ENCODE measurements around the gene EIF5B. TPM values are rescaled to one million over a fixed set of nuclear protein-coding genes. Genes with fewer than 3 reads are reported as not detected.

The EIF5B gene
- total and polyA plus RNA-seq, 2 of the 8 experiments (the other 6 are each of a cell fraction or from before 2014, with no cell fraction given), result 10.7 to 64.5 TPM

DNA sequence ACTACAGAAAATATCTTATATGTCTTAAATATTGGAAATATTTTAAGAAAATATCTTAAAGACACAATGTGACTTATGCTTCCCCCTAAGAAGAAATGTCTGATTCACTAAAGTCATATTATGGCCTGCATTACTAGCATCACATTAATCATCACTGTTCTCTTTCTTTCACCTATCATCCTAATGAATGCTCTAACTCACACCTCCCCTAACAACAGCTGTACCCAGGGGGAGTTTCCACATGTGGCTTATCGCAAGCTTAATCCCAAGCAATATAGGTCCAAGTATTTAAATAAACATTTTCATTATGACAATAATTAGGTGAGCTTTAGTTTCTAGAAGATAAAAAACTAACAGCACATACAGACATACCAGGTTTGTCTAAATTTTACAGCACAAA is 113.0 kb downstream of the EIF5B start:
- POLR2A ChIA-PET (ENCODE audit: partially characterized antibody), result no interaction called here
- H3K23me2 ChIP-seq (ENCODE audit: low read depth, low read length), result no peaks in the 10 kb centered on the region
- TF ChIP-seq SAP30 (IDR thresholded peaks at IDR 0.05; ENCODE audit: insufficient read depth, insufficient replicate concordance, low read length) (no peak), TEAD4 (IDR thresholded peaks at IDR 0.05; ENCODE audit: low read depth, low read length) (no peak), POLR2AphosphoS5 (IDR thresholded peaks at IDR 0.05; ENCODE audit: low read depth, low read length) (no peak), NANOG (IDR thresholded peaks at IDR 0.05; ENCODE audit: insufficient read depth, low read depth, low read length, poor library complexity, severe bottlenecking) (no peak), TAF7 (optimal IDR thresholded peaks at IDR 0.05; ENCODE audit: borderline replicate concordance, low read depth, low read length) (no peak), EP300 (IDR thresholded peaks at IDR 0.05; ENCODE audit: borderline replicate concordance in 1 of 2, low read depth in 2 of 2, low read length in 2 of 2) (no peak), CHD2 (IDR thresholded peaks at IDR 0.05; ENCODE audit: low read length) (no peak), CBX5 (IDR thresholded peaks at IDR 0.05; ENCODE audit: low read depth, low read length) (no peak), MAFK (IDR thresholded peaks at IDR 0.05; ENCODE audit: low read depth, low read length) (no peak), POU5F1 (IDR thresholded peaks at IDR 0.05; ENCODE audit: low read depth, low read length) (no peak), KDM5A (IDR thresholded peaks at IDR 0.05; ENCODE audit: low read length) (no peak), POLR2A (IDR thresholded peaks at IDR 0.05; ENCODE audit: control extremely low read depth in 1 of 2, low read depth in 2 of 2, low read length in 2 of 2) (no peak)
- TF ChIP-seq, protein P1, sequence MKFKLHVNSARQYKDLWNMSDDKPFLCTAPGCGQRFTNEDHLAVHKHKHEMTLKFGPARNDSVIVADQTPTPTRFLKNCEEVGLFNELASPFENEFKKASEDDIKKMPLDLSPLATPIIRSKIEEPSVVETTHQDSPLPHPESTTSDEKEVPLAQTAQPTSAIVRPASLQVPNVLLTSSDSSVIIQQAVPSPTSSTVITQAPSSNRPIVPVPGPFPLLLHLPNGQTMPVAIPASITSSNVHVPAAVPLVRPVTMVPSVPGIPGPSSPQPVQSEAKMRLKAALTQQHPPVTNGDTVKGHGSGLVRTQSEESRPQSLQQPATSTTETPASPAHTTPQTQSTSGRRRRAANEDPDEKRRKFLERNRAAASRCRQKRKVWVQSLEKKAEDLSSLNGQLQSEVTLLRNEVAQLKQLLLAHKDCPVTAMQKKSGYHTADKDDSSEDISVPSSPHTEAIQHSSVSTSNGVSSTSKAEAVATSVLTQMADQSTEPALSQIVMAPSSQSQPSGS (IDR thresholded peaks at IDR 0.05; ENCODE audit: low read length), result no peak

More for the DNA sequence above, 113.0 kb downstream of the EIF5B start:
- Histone ChIP-seq H3K36me3 (ENCODE audit: control insufficient read depth in 2 of 4, insufficient read depth in 4 of 4, low read length in 3 of 4) (peaks cover 0 to 34% (median 3%) of the 10 kb centered on the region in 4 experiments; a peak in 6 of 8 replicates), H3K79me2 (ENCODE audit: control insufficient read depth in 1 of 2, insufficient read depth in 2 of 2, low read length in 2 of 2) (peaks cover 0 to 28% of the 10 kb centered on the region in 2 experiments; a peak in 2 of 4 replicates), H3K27ac (ENCODE audit: low read depth, low read length) (no peak overlapping the region), H2AFZ (ENCODE audit: low read length) (no peak overlapping the region), H3K4me2 (ENCODE audit: insufficient read depth in 1 of 2, low read depth in 2 of 2, low read length in 2 of 2) (no peak overlapping the region), H4K8ac (ENCODE audit: extremely low read depth, insufficient read depth, low read length) (no peak overlapping the region), H3K4ac (replicated peaks; ENCODE audit: insufficient read length, low read depth, low read length) (no peak overlapping the region), H3K23ac (ENCODE audit: insufficient read length) (no peak overlapping the region), H3K9ac (replicated peaks in 1 of 4; ENCODE audit: extremely low read depth in 1 of 4, low read depth in 3 of 4, low read length in 3 of 4) (no peak overlapping the region), H3K18ac (ENCODE audit: extremely low read depth, low read length) (no peak overlapping the region), H4K91ac (replicated peaks; ENCODE audit: insufficient read length, low read length) (no peak overlapping the region), H3K56ac (replicated peaks; ENCODE audit: insufficient read length, low read depth, low read length) (no peak overlapping the region), H2AK5ac (ENCODE audit: low read depth, low read length) (no peak overlapping the region), H2BK12ac (ENCODE audit: low read depth, low read length) (no peak overlapping the region), H2BK15ac (ENCODE audit: low read length) (no peak overlapping the region), H4K5ac (ENCODE audit: insufficient read length, low read depth, low read length) (no peak overlapping the region), H2BK120ac (replicated peaks; ENCODE audit: low read depth, low read length) (no peak overlapping the region), H4K20me1 (replicated peaks in 1 of 2; ENCODE audit: control insufficient read depth in 1 of 2, insufficient read depth in 2 of 2, low read length in 2 of 2) (no peaks in the 10 kb centered on the region), H3K27me3 (replicated peaks in 1 of 4; ENCODE audit: control insufficient read depth in 3 of 4, extremely low read depth in 1 of 4, insufficient read depth in 3 of 4, low read length in 3 of 4) (no peaks in the 10 kb centered on the region), H3K9me3 (ENCODE audit: insufficient read depth in 2 of 2, low read depth in 1 of 2, low read length in 1 of 2) (no peaks in the 10 kb centered on the region), H2BK5ac (ENCODE audit: low read depth, low read length) (no peak overlapping the region), H3K14ac (ENCODE audit: insufficient read length) (no peak overlapping the region), H3K4me1 (replicated peaks in 1 of 4; ENCODE audit: control insufficient read depth in 3 of 4, insufficient read depth in 4 of 4, low read length in 3 of 4) (no peaks in the 10 kb centered on the region), H3K79me1 (ENCODE audit: low read depth, low read length) (0 out of 2 replicates have a peak, but pooled peaks cover 3% of the 10 kb centered on the region), H3K4me3 (ENCODE audit: extremely low read depth in 1 of 4, insufficient read depth in 2 of 4, low read depth in 3 of 4, low read length in 4 of 4) (no peak overlapping the region), H2BK20ac (ENCODE audit: low read length) (no peak overlapping the region)
- CTCF ChIA-PET (ENCODE audit: partially characterized antibody), result no interaction called here
- DNase-seq (ENCODE audit: low read depth in 1 of 2, low spot score in 2 of 2) (no peak), FAIRE-seq (no peak)
- 96% methylated on average over 1 of the region's 1 CpG; no CpG with 5 or more reads in 1 of the 2 experiments for WGBS, 2 experiments (ENCODE audit: extremely low coverage in 1 of 2, insufficient coverage in 1 of 2, insufficient read length in 1 of 2, insufficient replicate concordance in 2 of 2, low coverage in 1 of 2, low lambda C conversion rate in 2 of 2, missing lambda C conversion rate in 1 of 2)

Measured in H1 (cell line).